ENCODE measurements around the gene INTS11.
"Not testable (repeated sequence)": the region's sequence is repeated elsewhere in the genome, so short reads cannot be mapped to it uniquely, and the experiment has no call there.

INTS11 gene

GRCh38 chr1:1329304-1330210 is 5.1 kb upstream of the INTS11 start:
- DNase-seq: no peak

- no peak for DNase-seq
These were observed 3.8 kb upstream of the INTS11 start for GRCh38 chr1:1328254-1328653.

GRCh38 chr1:1327291-1327690 is 2.8 kb upstream of the INTS11 start:
- no peak for DNase-seq

- DNase-seq: no peak
These were observed 1.7 kb upstream of the INTS11 start for GRCh38 chr1:1326075-1326605.

GRCh38 chr1:1325288-1326074 is 1.0 kb upstream of the INTS11 start:
- DNase-seq: no peak

GRCh38 chr1:1324084-1324523 is 356 bp downstream of the INTS11 start:
- DNase-seq: no peak

GRCh38 chr1:1322952-1323351 is 1.5 kb downstream of the INTS11 start:
- DNase-seq: no peak

- DNase-seq: no peak
These were observed 2.0 kb downstream of the INTS11 start for GRCh38 chr1:1322418-1322817.

- no peak for DNase-seq
These were observed 3.0 kb downstream of the INTS11 start for GRCh38 chr1:1321477-1321876.

- DNase-seq: no peak
These were observed 3.6 kb downstream of the INTS11 start for GRCh38 chr1:1320666-1321448.

- DNase-seq: no peak
These were observed 4.9 kb downstream of the INTS11 start for GRCh38 chr1:1319646-1319941.

- DNase-seq: no peak
These were observed 5.4 kb downstream of the INTS11 start for GRCh38 chr1:1318777-1319645.

GRCh38 chr1:1318131-1318652 is 6.3 kb downstream of the INTS11 start:
- DNase-seq: no peak

- no peak for DNase-seq
These were observed 7.0 kb downstream of the INTS11 start for GRCh38 chr1:1317420-1317819.

GRCh38 chr1:1316199-1316598 is 8.3 kb downstream of the INTS11 start:
- DNase-seq: not testable (repeated sequence)

- DNase-seq: no peak
These were observed 9.0 kb downstream of the INTS11 start for GRCh38 chr1:1315435-1315954.

GRCh38 chr1:1314678-1315335 is 9.7 kb downstream of the INTS11 start:
- no peak for DNase-seq

GRCh38 chr1:1314237-1314586 is 10.2 kb downstream of the INTS11 start:
- DNase-seq: no peak

GRCh38 chr1:1313500-1314236 is 10.8 kb downstream of the INTS11 start:
- no peak for DNase-seq

Data from NCI-H2107 (cell line).